Endothelial cell of umbilical vein (primary cell): Measurements from ENCODE around the gene NDUFA8. TPM values are rescaled to one million over a fixed set of nuclear protein-coding genes. Genes with fewer than 3 reads are reported as not detected.

Source experiments
- BruUV-seq: library from RNA; stranded (reverse); fragments of 400-500 nt; replicated peaks from 2 replicates; lab custom pipeline; 2021; lab: Mats Ljungman, UMichigan
- CTCF ChIA-PET: fragments of 300-600, 350-600 bp; sonication (Branson Sonifier 250); formaldehyde crosslinking; loops from one replicate; lab custom pipeline; 2021; ENCODE audit warnings: antibody characterized with exemption, inconsistent platforms; lab: Charles Lee
- POLR2A ChIA-PET: fragments of 300-600, 350-600 bp; sonication (Branson Sonifier 250); formaldehyde crosslinking; loops from one replicate; lab custom pipeline; 2021; ENCODE audit warnings: antibody characterized with exemption, inconsistent platforms; lab: Charles Lee
- DNase-seq: peaks from one replicate; pipeline ENCODE4 v3.0.0-alpha.2; 2011; ENCODE audit warnings: low read depth, low spot score
- FAIRE-seq: peaks from 2 replicates; lab custom pipeline; 2011; peaks lifted over from hg19 to GRCh38; lab: Jason Lieb, UNC
- H2AFZ ChIP-seq: 2 replicates; pipeline ENCODE4 v1.6.0; 2012; ENCODE audit warnings: low read depth, low read length, control low read depth, inconsistent platforms
- H3K27ac ChIP-seq: 2 replicates; pipeline ENCODE4 v1.5.1; 2011; ENCODE audit warnings: low read depth, mild to moderate bottlenecking, control low read depth, low read length, moderate library complexity; ENCODE audit not compliant: insufficient read depth
- H3K27me3 ChIP-seq, 2 experiments: 2 replicates each; pipeline versions ENCODE4 v1.6.0 to v1.6.1; 2011; ENCODE audit warnings: low read length in 2 of 2, mixed read lengths in 1 of 2; ENCODE audit not compliant: control insufficient read depth in 2 of 2, insufficient read depth in 2 of 2
- H3K36me3 ChIP-seq, 2 experiments: 2 replicates in 1 of 2; 3 replicates in 1 of 2; pipeline ENCODE4 v1.5.1; 2011; ENCODE audit warnings: low read length in 2 of 2, mild to moderate bottlenecking in 1 of 2, moderate library complexity in 1 of 2; ENCODE audit not compliant: control insufficient read depth in 2 of 2, insufficient read depth in 2 of 2; ENCODE audit errors: extremely low read depth in 1 of 2
- H3K4me1 ChIP-seq: 3 replicates; pipeline ENCODE4 v1.5.1; 2011; ENCODE audit warnings: mild to moderate bottlenecking, low read length; ENCODE audit not compliant: control insufficient read depth, insufficient read depth; ENCODE audit errors: extremely low read depth
- H3K4me2 ChIP-seq: 2 replicates; pipeline ENCODE4 v1.6.1; 2011; ENCODE audit warnings: low read length, control low read depth, mixed read lengths; ENCODE audit not compliant: insufficient read depth
- H3K4me3 ChIP-seq, 3 experiments: fragments of 200-600 bp in 1 of 3; sonication (generic), shearing (Covaris generic) in 1 of 3; replicated peaks in 1 of 3; 2 replicates each; pipeline ENCODE4 v1.5.1; 2011 to 2016; ENCODE audit warnings: control low read depth in 3 of 3, low read length in 3 of 3, mild to moderate bottlenecking in 2 of 3, inconsistent platforms in 1 of 3, low read depth in 1 of 3, moderate library complexity in 1 of 3; ENCODE audit not compliant: insufficient read depth in 1 of 3
- H3K79me2 ChIP-seq: 2 replicates; pipeline ENCODE4 v1.6.0; 2012; ENCODE audit warnings: low read length, inconsistent platforms; ENCODE audit not compliant: control insufficient read depth, insufficient read depth
- H3K9ac ChIP-seq: replicated peaks from 2 replicates; pipeline ENCODE3; 2011; ENCODE audit warnings: low read length, control low read depth; ENCODE audit not compliant: insufficient read depth; ENCODE audit errors: extremely low read depth
- H3K9me1 ChIP-seq: replicated peaks from 3 replicates; pipeline ENCODE4 v1.6.0; 2011; ENCODE audit warnings: mild to moderate bottlenecking, low read length; ENCODE audit not compliant: control insufficient read depth, insufficient read depth; ENCODE audit errors: extremely low read depth
- H3K9me3 ChIP-seq: replicated peaks from 2 replicates; pipeline ENCODE4 v1.5.1; 2012; ENCODE audit warnings: low read length, inconsistent platforms; ENCODE audit not compliant: control insufficient read depth, insufficient read depth
- H4K20me1 ChIP-seq: replicated peaks from 2 replicates; pipeline ENCODE3; 2011; ENCODE audit warnings: mild to moderate bottlenecking, low read length; ENCODE audit not compliant: control insufficient read depth, insufficient read depth; ENCODE audit errors: extremely low read depth
- CTCF ChIP-seq, 2 donors: IDR thresholded peaks; 1 replicate in 1 of 2; 2 replicates in 1 of 2; pipeline ENCODE4 v1.5.1; 2011; ENCODE audit warnings: low read length in 2 of 2, mild to moderate bottlenecking in 2 of 2, moderate library complexity in 2 of 2, control low read depth in 1 of 2, inconsistent platforms in 1 of 2, low read depth in 1 of 2; ENCODE audit not compliant: insufficient read depth in 1 of 2; ENCODE audit errors: extremely low read depth in 1 of 2
- EZH2 ChIP-seq: IDR thresholded peaks from 2 replicates; pipeline ENCODE4 v1.6.1; 2012; ENCODE audit warnings: borderline replicate concordance, low read depth, mild to moderate bottlenecking, moderate library complexity, low read length, inconsistent platforms; ENCODE audit not compliant: severe bottlenecking
- FOS ChIP-seq: IDR thresholded peaks from 2 replicates; pipeline ENCODE4 v1.6.1; 2011; ENCODE audit warnings: mild to moderate bottlenecking, low read length, moderate library complexity, borderline replicate concordance; ENCODE audit not compliant: insufficient read depth
- GATA2 ChIP-seq: IDR thresholded peaks from 2 replicates; pipeline ENCODE4 v1.7.0; 2011; ENCODE audit warnings: low read depth, mild to moderate bottlenecking, moderate library complexity, mixed read lengths, low read length; ENCODE audit not compliant: insufficient read length, insufficient read depth
- JUN ChIP-seq: IDR thresholded peaks from 2 replicates; pipeline ENCODE4 v1.6.1; 2011; ENCODE audit warnings: borderline replicate concordance, low read depth; ENCODE audit not compliant: insufficient read length, insufficient read depth
- MAX ChIP-seq: IDR thresholded peaks from 2 replicates; pipeline ENCODE4 v1.6.1; 2011; ENCODE audit not compliant: insufficient read depth, insufficient read length
- MYC ChIP-seq: IDR thresholded peaks from one replicate; pipeline ENCODE4 v1.6.1; 2011; ENCODE audit warnings: mild to moderate bottlenecking, low read depth, low read length
- POLR2A ChIP-seq: IDR thresholded peaks from 2 replicates; pipeline ENCODE4 v1.6.1; 2012; ENCODE audit warnings: low read depth, mild to moderate bottlenecking, control low read depth, low read length
- POLR2AphosphoS5 ChIP-seq: IDR thresholded peaks from 2 replicates; pipeline ENCODE4 v1.6.1; 2012; ENCODE audit warnings: low read depth, mild to moderate bottlenecking, control low read depth, low read length, moderate library complexity; ENCODE audit not compliant: insufficient read depth
- dilution Hi-C: fragments of 300-500 bp; cut with MboI; formaldehyde crosslinking; loops from one replicate; pipeline ENCODE4 v1.15.0; 2019; ENCODE audit warnings: low sequenced_read_pairs; ENCODE audit not compliant: extremely low pct_ligation_motif_present
- intact Hi-C: fragments of 100-400 bp; cut with micrococcal nuclease; formaldehyde crosslinking; loops from one replicate; pipeline ENCODE4 v1.10.0; 2022
- polyA plus RNA-seq, 4 experiments: library from polyadenylated mRNA; depleted of rRNA in 3 of 4; stranded (reverse) in 3 of 4; unstranded in 1 of 4; fragments of >200 nt; gene quantifications; 2 replicates each; pipeline versions ENCODE4 v1.2.1 to v1.2.3, GENCODE V29; 2011 to 2012; ENCODE audit warnings: missing spikeins in 1 of 4
- total RNA-seq: library from RNA; stranded (reverse); gene quantifications from 2 replicates; pipeline ENCODE4 v1.2.3, GENCODE V29; 2021

The NDUFA8 gene
- total and polyA plus RNA-seq, 2 donors (not counting 3 experiments of a cell fraction or from before 2014, with no cell fraction given) = 68.2 to 100 TPM

- Histone ChIP-seq H2AFZ (no peak overlapping the region), H3K36me3 (no peaks in the 10 kb centered on the region), H4K20me1 (no peaks in the 10 kb centered on the region), H3K4me1 (no peaks in the 10 kb centered on the region), H3K27ac (no peak overlapping the region), H3K4me2 (no peak overlapping the region), H3K4me3 (no peak overlapping the region), H3K9me1 (no peaks in the 10 kb centered on the region), H3K9ac (no peak overlapping the region), H3K27me3 (no peaks in the 10 kb centered on the region), H3K79me2 (no peaks in the 10 kb centered on the region), H3K9me3 (no peaks in the 10 kb centered on the region)
- dilution Hi-C loops = loop anchor here (25.0 kb wide), 1 partner anchor 253 kb away; the partner anchor contains the start of gene PTGS1
- FAIRE-seq = no peak
- TF ChIP-seq EZH2 (no peak), CTCF (IDR thresholded peaks at IDR 0.05; ENCODE audit: extremely low read depth in 1 of 2, insufficient read depth in 1 of 2, low read depth in 1 of 2, low read length in 2 of 2) (no peak), MYC (no peak), GATA2 (no peak), JUN (no peak), FOS (no peak), POLR2A (no peak), POLR2AphosphoS5 (no peak), MAX (no peak)
- intact Hi-C loops = no loop called here
- CTCF ChIA-PET = interaction anchor here (1.2 to 4.7 kb wide), 2 partner anchors 11 to 14 kb away, joined by 4 to 53 read pairs; no protein-coding TSS in a partner anchor
- BruUV-seq = no TSS peak
- DNase-seq = no peak
- POLR2A ChIA-PET = no interaction called here
Measured at GRCh38 chr9:122109035-122109813, 50.4 kb downstream of the NDUFA8 start.
